Lower leg skin (tissue), 4 donors: Measurements from ENCODE around the gene GLIPR1L1. TPM values are rescaled to one million over a fixed set of nuclear protein-coding genes. Genes with fewer than 3 reads are reported as not detected.
"Not testable (repeated sequence)": the region's sequence is repeated elsewhere in the genome, so short reads cannot be mapped to it uniquely, and the experiment has no call there.

ENCODE experiments used
- DNase-seq, 2 donors: peaks; one replicate each; pipeline ENCODE4 v3.0.0-alpha.2; 2019; ENCODE audit warnings: low spot score in 2 of 2
- H3K4me3 ChIP-seq: fragments of 200-600 bp; sonication (generic); 2 replicates; pipeline ENCODE4 v1.5.1; 2017; ENCODE audit warnings: mild to moderate bottlenecking, low read depth; ENCODE audit not compliant: poor library complexity, severe bottlenecking
- CTCF ChIP-seq, 3 donors: fragments of 450-650 bp; IDR thresholded peaks; one replicate each; pipeline ENCODE4 v1.5.1; 2016; ENCODE audit warnings: antibody characterized with exemption in 3 of 3, mild to moderate bottlenecking in 3 of 3, moderate library complexity in 2 of 3
- POLR2A ChIP-seq, 2 donors: fragments of 450-650 bp; IDR thresholded peaks; one replicate each; pipeline ENCODE4 v1.6.1; 2016 to 2017; ENCODE audit warnings: antibody characterized with exemption in 2 of 2, mild to moderate bottlenecking in 1 of 2, moderate library complexity in 1 of 2
- WGBS, 2 donors: methylation state at CpG; one replicate each; pipeline ENCODE4 v1.1.5; 2018; 5-methylcytosine and 5-hydroxymethylcytosine counted together
- intact Hi-C: fragments of 100-400 bp; cut with DNase I; formaldehyde crosslinking; loops from one replicate; pipeline ENCODE4 v1.15.0; 2023; ENCODE audit warnings: low total_unique reads
- total RNA-seq, 4 donors: library from RNA; depleted of rRNA; stranded (reverse); fragments of >200 nt; gene quantifications; one replicate each; pipeline ENCODE4 v1.1.0, GENCODE V29; 2016

The GLIPR1L1 gene
- total RNA-seq, 4 donors from 2014 or later: not detected

- DNase-seq: no peak
- H3K4me3 ChIP-seq: no peak overlapping the region
- TF ChIP-seq POLR2A (IDR thresholded peaks at IDR 0.05) (no peak), CTCF (IDR thresholded peaks at IDR 0.05) (no peak)
- intact Hi-C loops: no loop called here
- WGBS, 2 donors: 88 to 90% methylated on average over 1 of the region's 1 CpG
Observed at GRCh38 chr12:75337905-75338304, 3.4 kb downstream of the GLIPR1L1 start.

- TF ChIP-seq CTCF (IDR thresholded peaks at IDR 0.05): no peak
- no peak for TF ChIP-seq POLR2A (IDR thresholded peaks at IDR 0.05)
- H3K4me3 ChIP-seq: no peak overlapping the region
- DNase-seq: no peak
- intact Hi-C loops: no loop called here
- 92 to 93% methylated on average over 5 of the region's 5 CpGs for WGBS, 2 donors
Observed at GRCh38 chr12:75341873-75342272, 7.4 kb downstream of the GLIPR1L1 start.

- no peak overlapping the region for H3K4me3 ChIP-seq
- intact Hi-C loops: no loop called here
- DNase-seq: no peak
- 78 to 86% methylated on average over 2 of the region's 2 CpGs for WGBS, 2 donors
- TF ChIP-seq POLR2A (IDR thresholded peaks at IDR 0.05): no peak
- TF ChIP-seq CTCF (IDR thresholded peaks at IDR 0.05): no peak
Observed at GRCh38 chr12:75345531-75345930, 11.1 kb downstream of the GLIPR1L1 start.

GRCh38 chr12:75346215-75346614 lies 11.7 kb downstream of the GLIPR1L1 start:
- DNase-seq, intact Hi-C loops, H3K4me3 ChIP-seq: not testable (repeated sequence)
- WGBS, 2 donors: 90 to 94% methylated on average over 6 of the region's 6 CpGs

GRCh38 chr12:75349946-75350345 lies 15.5 kb downstream of the GLIPR1L1 start:
- no peak for DNase-seq
- TF ChIP-seq POLR2A (IDR thresholded peaks at IDR 0.05) (no peak), CTCF (IDR thresholded peaks at IDR 0.05) (no peak)
- intact Hi-C loops: no loop called here
- WGBS, 2 donors: 84 to 91% methylated on average over 4 of the region's 4 CpGs
- H3K4me3 ChIP-seq: no peak overlapping the region

- WGBS, 2 donors: 83 to 92% methylated on average over 2 of the region's 2 CpGs
- no peak overlapping the region for H3K4me3 ChIP-seq
- intact Hi-C loops: no loop called here
- TF ChIP-seq POLR2A (IDR thresholded peaks at IDR 0.05) (no peak), CTCF (IDR thresholded peaks at IDR 0.05) (no peak)
- no peak for DNase-seq
Observed at GRCh38 chr12:75350413-75350812, 15.9 kb downstream of the GLIPR1L1 start.
